Loucy (cell line): ENCODE measurements around the gene PARP15.

Experiments
- H2AFZ ChIP-seq: fragments of 200-600 bp; sonication (generic); 2 replicates; pipeline ENCODE4 v1.6.0; 2016; ENCODE audit warnings: antibody characterized with exemption, mild to moderate bottlenecking, low read length, moderate library complexity
- H3F3A ChIP-seq: fragments of 200-600 bp; 2 replicates; pipeline ENCODE4 v1.6.0; 2016; ENCODE audit warnings: antibody characterized with exemption, low read depth, mild to moderate bottlenecking
- H3K27me3 ChIP-seq: fragments of 200-600 bp; sonication (generic); 2 replicates; pipeline ENCODE4 v1.6.1; 2014; ENCODE audit warnings: low read length, mild to moderate bottlenecking; ENCODE audit not compliant: insufficient read depth, poor library complexity, severe bottlenecking
- H3K36me3 ChIP-seq: fragments of 200-600 bp; sonication (generic); 2 replicates; pipeline ENCODE4 v1.6.1; 2016; ENCODE audit warnings: low read length; ENCODE audit not compliant: insufficient read depth
- H3K4me1 ChIP-seq: fragments of 200-600 bp; sonication (generic); 2 replicates; pipeline ENCODE4 v1.5.1; 2014; ENCODE audit warnings: low read length, mild to moderate bottlenecking; ENCODE audit not compliant: insufficient read depth, poor library complexity, severe bottlenecking
- H3K4me2 ChIP-seq: fragments of 200-600 bp; sonication (generic); 2 replicates; pipeline ENCODE4 v1.6.0; 2014; ENCODE audit warnings: antibody characterized with exemption, low read length, low read depth, mild to moderate bottlenecking; ENCODE audit not compliant: poor library complexity, severe bottlenecking
- H3K4me3 ChIP-seq: fragments of 200-600 bp; sonication (generic); 2 replicates; pipeline ENCODE4 v1.5.1; 2014; ENCODE audit warnings: low read length, mild to moderate bottlenecking, mixed read lengths; ENCODE audit not compliant: poor library complexity, severe bottlenecking
- H3K79me2 ChIP-seq: fragments of 200-600 bp; sonication (generic); 2 replicates; pipeline ENCODE4 v1.6.1; 2014; ENCODE audit warnings: low read length; ENCODE audit not compliant: insufficient read depth
- H3K9ac ChIP-seq: fragments of 200-600 bp; sonication (generic); 2 replicates; pipeline ENCODE4 v1.6.0; 2014; ENCODE audit warnings: mild to moderate bottlenecking, low read depth, low read length, moderate library complexity; ENCODE audit not compliant: poor library complexity, severe bottlenecking
- H3K9me2 ChIP-seq: fragments of 200-600 bp; sonication (generic); replicated peaks from 2 replicates; pipeline ENCODE4 v1.6.1; 2016; ENCODE audit warnings: low read depth, low read length, mixed read lengths
- H3K9me3 ChIP-seq: fragments of 200-600 bp; sonication (generic); 2 replicates; pipeline ENCODE4 v1.6.1; 2014; ENCODE audit warnings: mild to moderate bottlenecking, antibody characterized with exemption, low read length, low read depth; ENCODE audit not compliant: insufficient read depth
- H4K20me1 ChIP-seq: fragments of 200-600 bp; sonication (generic); 2 replicates; pipeline ENCODE4 v1.6.0; 2014; ENCODE audit warnings: antibody characterized with exemption, low read length, mild to moderate bottlenecking; ENCODE audit not compliant: insufficient read depth, poor library complexity, severe bottlenecking
- EZH2phosphoT487 ChIP-seq: fragments of 200-600 bp; IDR thresholded peaks from 2 replicates; pipeline ENCODE4 v1.6.1; 2018; ENCODE audit warnings: antibody characterized with exemption, mild to moderate bottlenecking, moderate library complexity, borderline replicate concordance
- TF ChIP-seq, protein P1 (sequence below): fragments of 200-600 bp; sonication (generic); conservative IDR thresholded peaks from 2 replicates; pipeline ENCODE4 v1.5.1; 2014; ENCODE audit warnings: mild to moderate bottlenecking, antibody characterized with exemption, low read length

PARP15 gene

GRCh38 chr3:122594025-122594424 is 16.6 kb downstream of the PARP15 start:
- no peak for TF ChIP-seq EZH2phosphoT487
- TF ChIP-seq, protein P1, sequence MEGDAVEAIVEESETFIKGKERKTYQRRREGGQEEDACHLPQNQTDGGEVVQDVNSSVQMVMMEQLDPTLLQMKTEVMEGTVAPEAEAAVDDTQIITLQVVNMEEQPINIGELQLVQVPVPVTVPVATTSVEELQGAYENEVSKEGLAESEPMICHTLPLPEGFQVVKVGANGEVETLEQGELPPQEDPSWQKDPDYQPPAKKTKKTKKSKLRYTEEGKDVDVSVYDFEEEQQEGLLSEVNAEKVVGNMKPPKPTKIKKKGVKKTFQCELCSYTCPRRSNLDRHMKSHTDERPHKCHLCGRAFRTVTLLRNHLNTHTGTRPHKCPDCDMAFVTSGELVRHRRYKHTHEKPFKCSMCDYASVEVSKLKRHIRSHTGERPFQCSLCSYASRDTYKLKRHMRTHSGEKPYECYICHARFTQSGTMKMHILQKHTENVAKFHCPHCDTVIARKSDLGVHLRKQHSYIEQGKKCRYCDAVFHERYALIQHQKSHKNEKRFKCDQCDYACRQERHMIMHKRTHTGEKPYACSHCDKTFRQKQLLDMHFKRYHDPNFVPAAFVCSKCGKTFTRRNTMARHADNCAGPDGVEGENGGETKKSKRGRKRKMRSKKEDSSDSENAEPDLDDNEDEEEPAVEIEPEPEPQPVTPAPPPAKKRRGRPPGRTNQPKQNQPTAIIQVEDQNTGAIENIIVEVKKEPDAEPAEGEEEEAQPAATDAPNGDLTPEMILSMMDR: no peak
- H4K20me1 ChIP-seq: no peaks in the 10 kb centered on the region

GRCh38 chr3:122598151-122598550 is 20.7 kb downstream of the PARP15 start:
- peaks cover 4% of the 10 kb centered on the region for H3K4me1 ChIP-seq
- H3K36me3 ChIP-seq: no peaks in the 10 kb centered on the region
- H3K27me3 ChIP-seq: no peaks in the 10 kb centered on the region
- no peaks in the 10 kb centered on the region for H4K20me1 ChIP-seq
- no peak overlapping the region for H3K9ac ChIP-seq
- peak overlapping the region; percentile 88 for H2AFZ ChIP-seq
- H3K4me3 ChIP-seq: no peak overlapping the region
- TF ChIP-seq, protein P1: no peak
- TF ChIP-seq EZH2phosphoT487: no peak
- H3K9me3 ChIP-seq: no peaks in the 10 kb centered on the region
- no peaks in the 10 kb centered on the region for H3F3A ChIP-seq
- H3K4me2 ChIP-seq: peak overlapping the region; percentile 36
- H3K9me2 ChIP-seq: no peaks in the 10 kb centered on the region
- no peaks in the 10 kb centered on the region for H3K79me2 ChIP-seq

More at GRCh38 chr3:122594025-122594424, 16.6 kb downstream of the PARP15 start:
- no peaks in the 10 kb centered on the region for H3K27me3 ChIP-seq
- no peaks in the 10 kb centered on the region for H3F3A ChIP-seq
- no peak overlapping the region for H3K9ac ChIP-seq
- H3K4me1 ChIP-seq: peaks cover 4% of the 10 kb centered on the region
- no peak overlapping the region for H2AFZ ChIP-seq
- H3K4me2 ChIP-seq: no peak overlapping the region
- no peaks in the 10 kb centered on the region for H3K79me2 ChIP-seq
- no peaks in the 10 kb centered on the region for H3K9me2 ChIP-seq
- no peaks in the 10 kb centered on the region for H3K9me3 ChIP-seq
- H3K4me3 ChIP-seq: no peak overlapping the region
- H3K36me3 ChIP-seq: no peaks in the 10 kb centered on the region

DNA sequence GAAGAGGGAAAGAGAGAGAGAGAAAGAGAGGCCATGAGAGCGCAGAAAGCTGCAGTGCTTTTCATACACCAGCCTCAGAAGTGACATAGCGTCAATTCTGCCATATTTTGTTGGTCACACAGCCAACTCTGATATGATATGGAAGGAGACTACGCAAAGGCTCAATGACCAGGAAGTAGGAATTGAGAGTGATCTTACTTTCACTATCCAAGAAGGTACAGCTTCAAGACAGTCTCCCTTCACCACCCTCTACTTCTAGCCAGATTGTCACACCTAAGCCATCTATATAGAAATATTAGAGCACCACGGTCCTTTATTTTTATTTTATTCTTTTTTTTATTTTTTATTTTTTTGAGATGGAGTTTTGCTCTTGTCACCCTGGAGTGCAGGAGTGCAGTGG is 21.1 kb downstream of the PARP15 start:
- no peaks in the 10 kb centered on the region for H3K9me2 ChIP-seq
- H3K27me3 ChIP-seq: no peaks in the 10 kb centered on the region
- H3K36me3 ChIP-seq: no peaks in the 10 kb centered on the region
- H3K9ac ChIP-seq: no peak overlapping the region
- peak overlapping the region; percentile 88 for H2AFZ ChIP-seq
- no peak overlapping the region for H3K4me3 ChIP-seq
- H3K79me2 ChIP-seq: no peaks in the 10 kb centered on the region
- no peaks in the 10 kb centered on the region for H4K20me1 ChIP-seq
- no peaks in the 10 kb centered on the region for H3F3A ChIP-seq
- peak overlapping the region; percentile 36 for H3K4me2 ChIP-seq
- no peaks in the 10 kb centered on the region for H3K9me3 ChIP-seq
- TF ChIP-seq, protein P1: no peak
- no peak for TF ChIP-seq EZH2phosphoT487
- H3K4me1 ChIP-seq: peaks cover 4% of the 10 kb centered on the region
